Stimulated activated CD4-positive, alpha-beta T cell treated with anti-CD3 and anti-CD28 coated beads, Interleukin-1b, Interleukin-23, amount 100 ng/mL, for 24 hours (primary cell): ENCODE results near the gene RACK1.
"Not testable (repeated sequence)": the region's sequence is repeated elsewhere in the genome, so short reads cannot be mapped to it uniquely, and the experiment has no call there.

Source experiments
- DNase-seq, 4 experiments: peaks; one replicate each; pipeline ENCODE4 v3.0.0-alpha.2; 2020; ENCODE audit warnings: low read depth in 4 of 4, low spot score in 1 of 4

The RACK1 gene

DNA sequence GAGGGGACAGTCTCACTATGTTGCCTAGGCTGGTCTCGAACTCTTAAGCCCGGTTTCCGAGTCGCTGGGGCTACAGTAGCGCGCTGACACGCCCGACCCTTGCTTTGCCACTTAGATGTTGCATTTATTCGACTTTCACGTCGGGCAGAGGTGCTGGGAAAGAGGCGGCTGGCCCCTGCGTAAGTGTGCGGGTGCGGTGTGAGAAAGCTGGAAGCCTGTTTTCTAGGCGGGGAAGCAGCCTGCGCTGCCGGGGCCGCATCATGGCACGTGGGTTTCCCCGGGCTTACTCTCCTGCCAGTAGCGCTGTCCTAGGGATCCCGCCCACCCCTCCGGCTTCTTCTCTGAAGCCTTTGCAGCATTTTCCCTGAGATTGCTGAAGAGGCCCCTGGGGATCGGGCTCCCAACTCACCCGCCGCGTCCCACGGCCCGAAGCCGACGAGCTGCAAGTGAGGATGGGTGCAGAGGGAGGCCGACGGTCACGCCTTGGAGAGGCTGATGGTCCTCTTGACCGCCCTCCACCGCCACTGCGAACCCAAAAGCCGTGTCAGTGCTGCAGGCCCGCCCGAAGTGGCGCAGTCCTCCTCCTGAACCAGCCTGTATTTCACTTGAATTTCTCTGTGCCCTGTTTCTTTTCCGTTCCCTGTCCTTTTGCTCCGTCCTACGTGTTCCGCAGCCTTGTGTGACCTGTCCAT lies 26.4 kb downstream of the RACK1 start:
- DNase-seq: no peak

- no peak for DNase-seq
These were observed 27.4 kb downstream of the RACK1 start for GRCh38 chr5:181215997-181216989.

- DNase-seq: not testable (repeated sequence)
These were observed 29.5 kb downstream of the RACK1 start for GRCh38 chr5:181214249-181214648.

- no peak for DNase-seq
These were observed 30.8 kb downstream of the RACK1 start for GRCh38 chr5:181212934-181213333.

DNA sequence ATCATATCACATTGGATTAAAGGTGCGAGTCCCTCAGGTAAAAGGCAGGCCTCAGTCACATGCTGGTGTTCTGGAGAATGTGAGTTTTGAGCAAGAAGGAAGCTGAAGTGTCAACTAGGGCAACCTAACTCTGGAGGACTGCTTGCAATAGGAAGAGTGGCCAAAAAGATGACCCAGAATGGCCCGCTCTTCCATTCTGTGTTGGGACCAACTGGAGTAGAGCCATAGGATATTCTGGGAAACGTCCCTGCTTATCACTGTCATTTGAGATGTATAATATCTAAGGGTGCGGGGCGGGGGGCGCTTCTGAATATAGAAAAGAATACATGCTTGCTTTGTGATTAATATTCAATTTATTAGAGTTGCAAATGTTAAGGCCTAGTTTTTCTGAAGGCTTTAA lies 31.6 kb downstream of the RACK1 start:
- no peak for DNase-seq

- no peak for DNase-seq
These were observed 32.5 kb downstream of the RACK1 start for GRCh38 chr5:181211208-181211607.

DNA sequence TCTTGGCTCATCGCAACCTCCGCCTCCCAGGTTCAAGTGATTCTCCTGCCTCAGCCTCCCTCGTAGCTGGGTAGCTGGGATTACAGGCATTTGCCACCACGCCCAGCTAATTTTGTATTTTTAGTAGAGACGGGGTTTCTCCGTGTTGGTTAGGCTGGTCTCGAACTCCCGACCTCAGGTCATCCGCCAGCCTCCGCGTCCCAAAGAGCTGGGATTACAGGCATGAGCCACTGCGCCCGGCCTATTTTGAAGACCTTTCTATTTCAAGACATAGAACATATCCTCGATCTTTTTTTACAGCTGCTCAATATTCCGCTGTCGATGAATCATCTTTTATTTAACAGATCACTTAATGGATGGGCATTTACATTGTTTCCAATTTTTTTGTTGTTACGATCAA lies 33.0 kb downstream of the RACK1 start:
- DNase-seq: not testable (repeated sequence)

GRCh38 chr5:181210148-181210547 lies 33.6 kb downstream of the RACK1 start:
- not testable (repeated sequence) for DNase-seq

DNA sequence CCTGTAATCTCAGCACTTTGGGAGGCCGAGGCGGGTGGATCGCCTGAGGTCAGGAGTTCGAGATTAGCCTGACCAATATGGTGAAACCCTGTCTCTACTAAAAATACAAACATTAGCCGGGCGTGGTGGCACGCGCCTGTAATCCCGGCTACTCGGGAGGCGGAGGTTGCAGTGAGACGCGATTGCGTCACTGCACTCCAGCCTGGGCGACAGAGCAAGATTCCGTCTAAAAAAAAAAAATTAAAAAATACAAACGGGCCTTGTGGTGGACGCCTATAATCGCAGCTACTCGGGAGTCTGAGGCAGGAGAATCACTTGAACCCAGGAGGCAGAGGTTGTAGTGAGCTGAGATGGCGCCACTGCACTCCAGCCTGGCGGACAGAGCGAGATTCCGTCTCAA lies 34.7 kb downstream of the RACK1 start:
- DNase-seq: not testable (repeated sequence)

GRCh38 chr5:181207960-181208253 lies 35.8 kb downstream of the RACK1 start:
- DNase-seq: no peak

- DNase-seq: peak; percentile 61 to 92 (median 88)
These were observed 36.3 kb downstream of the RACK1 start for GRCh38 chr5:181207214-181207959.

DNA sequence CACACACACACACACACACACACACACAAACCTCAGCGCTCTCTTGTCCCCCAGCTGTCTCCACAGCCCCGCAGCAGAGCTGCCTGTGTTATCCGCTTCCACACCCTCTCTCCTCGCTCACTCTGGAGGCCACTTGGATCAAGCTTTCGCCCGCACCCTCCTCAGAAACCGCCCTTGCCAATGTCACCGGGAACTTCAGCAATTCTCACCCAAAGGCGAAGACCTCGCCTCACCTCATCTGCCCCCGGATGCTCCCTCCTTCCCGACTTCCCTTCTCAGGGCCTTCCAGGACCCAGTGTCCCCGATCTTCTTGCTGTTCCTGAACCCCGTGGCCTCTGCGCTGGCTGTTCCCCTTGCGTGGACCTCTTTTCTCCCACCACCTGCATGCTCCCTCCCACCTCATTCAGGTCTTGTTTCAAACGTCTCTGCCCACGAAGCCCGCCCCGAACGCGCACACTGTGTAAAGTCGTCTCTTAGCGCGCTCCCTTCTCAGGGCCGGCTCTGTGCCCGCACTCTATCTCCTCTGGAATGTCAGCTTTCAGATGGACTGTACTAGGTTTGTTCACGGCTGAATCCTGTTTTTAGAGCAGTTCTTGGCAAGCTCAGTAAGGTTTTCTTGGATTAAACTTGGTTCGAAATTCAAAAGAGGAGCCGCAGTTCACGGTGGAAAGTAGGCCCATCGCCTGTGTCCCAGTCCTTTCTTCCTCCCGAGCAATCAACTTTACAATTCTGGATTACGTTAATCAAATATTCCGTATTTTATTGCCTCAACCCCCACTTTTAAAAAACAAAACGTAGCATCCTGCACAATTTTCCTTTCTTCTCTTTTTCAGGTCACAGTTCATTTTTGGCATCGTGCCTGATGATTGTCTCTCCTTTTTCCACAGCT lies 37.7 kb downstream of the RACK1 start:
- no peak for DNase-seq

DNA sequence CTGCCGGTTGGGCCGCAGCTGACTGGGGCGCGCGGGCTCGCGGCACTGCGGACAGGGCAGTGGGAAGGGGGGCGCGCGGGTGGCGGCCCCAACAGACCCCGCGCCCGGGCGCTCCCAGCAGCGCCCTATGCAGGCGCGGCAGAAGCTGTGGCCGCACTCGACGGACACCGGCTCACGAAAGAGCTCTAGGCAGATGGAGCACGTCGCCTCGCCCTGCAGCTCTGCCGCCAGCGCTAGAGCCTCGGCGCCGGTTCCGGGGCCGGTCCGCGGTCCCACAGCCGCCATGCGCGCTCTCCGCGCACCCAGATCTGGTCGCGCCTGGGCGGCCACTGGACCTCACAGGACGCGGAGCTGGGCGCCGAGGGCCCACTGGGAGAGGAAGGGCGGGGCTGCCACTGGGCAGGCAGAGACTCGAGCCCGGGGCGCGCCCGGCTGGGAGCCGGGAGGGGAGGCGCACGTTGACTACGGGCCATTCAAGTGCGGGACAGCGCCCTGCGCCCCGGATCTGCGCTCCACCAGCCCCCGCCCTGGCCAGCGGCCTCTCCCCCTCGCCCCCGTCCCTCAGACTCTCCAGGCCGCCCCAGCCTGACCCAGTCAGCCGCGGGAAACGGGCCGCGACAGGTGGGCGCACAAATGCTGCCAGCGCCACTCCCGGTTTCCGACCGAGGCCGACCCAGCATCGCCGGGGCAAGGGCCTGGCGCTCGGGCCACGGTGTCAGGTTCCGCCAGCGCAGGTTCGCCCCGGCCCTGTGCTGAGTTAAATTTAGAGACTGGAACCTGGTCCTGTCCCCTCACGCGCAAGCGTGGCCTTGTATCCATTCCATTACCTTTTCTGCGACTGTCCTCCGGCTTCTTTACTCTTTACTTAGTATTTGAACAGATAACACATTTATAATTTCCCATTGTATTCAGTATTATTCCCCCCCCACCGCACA lies 38.6 kb downstream of the RACK1 start, which contains the start of gene TRIM7:
Gene TRIM7, minus strand, starts transcription at position 371 of the 935 bp plus-strand sequence. Its CDS starts 86 bp downstream, at position 285.
- DNase-seq: no peak

DNA sequence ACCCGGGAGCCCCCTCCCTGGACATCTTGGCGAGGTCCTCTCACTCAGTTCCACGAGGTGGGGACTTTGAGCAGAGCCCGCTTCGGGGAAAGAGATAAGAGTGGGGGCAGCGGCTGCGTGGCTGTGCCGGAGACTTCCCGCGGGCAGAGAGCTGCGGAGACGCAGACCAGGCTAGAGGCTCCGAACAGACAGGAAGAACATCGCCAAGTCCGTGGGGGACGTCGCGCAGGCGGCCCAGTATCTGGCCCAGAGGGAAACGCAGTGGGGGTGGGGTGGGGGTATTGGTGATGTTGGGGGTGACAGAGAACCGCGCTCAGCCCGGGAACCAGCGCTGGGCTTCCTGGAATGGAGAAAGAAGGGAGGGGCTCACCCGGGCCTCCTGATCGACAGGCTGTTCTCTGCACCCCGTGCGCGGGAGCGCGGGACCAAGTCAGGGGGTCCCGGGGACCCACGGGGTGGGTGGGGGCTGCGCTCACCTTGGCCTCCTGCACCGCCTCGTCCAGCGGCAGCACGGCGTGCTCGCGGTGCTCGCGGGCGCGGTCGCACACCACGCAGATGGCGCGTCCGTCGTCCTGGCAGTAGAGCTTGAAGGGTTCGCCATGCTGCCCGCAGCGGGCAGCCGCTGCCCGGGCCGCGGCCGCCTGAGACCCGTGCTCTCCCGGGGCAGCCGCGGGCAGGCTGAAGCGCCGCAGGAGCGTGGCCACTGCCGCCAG lies 39.4 kb downstream of the RACK1 start:
- no peak for DNase-seq

- DNase-seq: no peak
These were observed 40.0 kb downstream of the RACK1 start for GRCh38 chr5:181203777-181204112.

GRCh38 chr5:181203093-181203711 lies 40.5 kb downstream of the RACK1 start:
- DNase-seq: no peak

DNA sequence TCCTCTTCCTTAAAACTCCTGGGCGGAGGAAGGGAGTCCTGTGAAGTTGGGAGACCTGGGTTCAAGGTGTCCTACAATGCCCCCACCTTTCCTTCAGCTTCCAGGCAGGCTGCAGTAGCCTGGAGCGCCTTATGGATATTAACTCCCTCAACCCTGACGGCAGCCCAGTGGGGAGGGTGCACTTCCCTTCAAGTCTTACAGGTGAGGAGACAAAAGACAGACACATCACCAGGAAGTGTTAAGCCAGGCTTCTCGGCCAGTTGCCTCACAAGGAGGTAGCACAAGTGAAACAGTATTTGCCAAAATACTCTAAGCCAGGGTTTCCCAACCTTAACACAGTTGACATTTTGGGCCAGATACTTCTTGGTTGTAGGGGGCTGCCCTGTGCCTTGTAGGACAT lies 42.9 kb downstream of the RACK1 start:
- no peak for DNase-seq

GRCh38 chr5:181199881-181200638 lies 43.6 kb downstream of the RACK1 start:
- no peak for DNase-seq
